HepG2 (cell line): ENCODE measurements around the gene MYL12B.

ENCODE experiments used
- CBX1 ChIP-seq: IDR thresholded peaks from one replicate; pipeline ENCODE4 v1.6.1; 2016; ENCODE audit warnings: antibody characterized with exemption, low read depth
- CEBPB ChIP-seq: IDR thresholded peaks from 2 replicates; pipeline ENCODE4 v1.6.1; 2011; ENCODE audit warnings: low read depth, low read length, improper control_type of control experiment, borderline replicate concordance
- CTCF ChIP-seq: sonication (generic); formaldehyde crosslinking; IDR thresholded peaks from 2 replicates; pipeline ENCODE4 v1.5.0; 2020; ENCODE audit warnings: mild to moderate bottlenecking, missing genetic modification reagents, moderate library complexity
- GATA4 ChIP-seq: sonication (generic); IDR thresholded peaks from 2 replicates; pipeline ENCODE4 v1.6.1; 2016; ENCODE audit warnings: antibody characterized with exemption, low read depth, borderline replicate concordance
- HOMEZ ChIP-seq: IDR thresholded peaks from 2 replicates; pipeline ENCODE4 v1.6.1; 2016; ENCODE audit warnings: low read depth
- JUNB ChIP-seq: sonication (generic); formaldehyde crosslinking; IDR thresholded peaks from 2 replicates; pipeline ENCODE4 v1.8.0; 2022; ENCODE audit warnings: missing genetic modification reagents, mild to moderate bottlenecking, borderline replicate concordance
- POLR2A ChIP-seq, 2 experiments: IDR thresholded peaks; 2 replicates each; pipeline ENCODE4 v1.6.1; 2011; ENCODE audit warnings: low read depth in 2 of 2, low read length in 2 of 2, mild to moderate bottlenecking in 1 of 2, moderate library complexity in 1 of 2; ENCODE audit not compliant: insufficient read depth in 1 of 2
- ZNF12 ChIP-seq: sonication (generic); formaldehyde crosslinking; IDR thresholded peaks from 2 replicates; pipeline ENCODE4 v1.5.0; 2020; ENCODE audit warnings: missing genetic modification reagents
- ZNF138 ChIP-seq: sonication (generic); formaldehyde crosslinking; IDR thresholded peaks from 2 replicates; pipeline ENCODE4 v1.5.0; 2020; ENCODE audit warnings: mild to moderate bottlenecking, low read depth, missing genetic modification reagents
- ZNF550 ChIP-seq: sonication (generic); formaldehyde crosslinking; IDR thresholded peaks from 2 replicates; pipeline ENCODE4 v1.4.0; 2020; ENCODE audit warnings: mild to moderate bottlenecking, missing genetic modification reagents, borderline replicate concordance

DNA sequence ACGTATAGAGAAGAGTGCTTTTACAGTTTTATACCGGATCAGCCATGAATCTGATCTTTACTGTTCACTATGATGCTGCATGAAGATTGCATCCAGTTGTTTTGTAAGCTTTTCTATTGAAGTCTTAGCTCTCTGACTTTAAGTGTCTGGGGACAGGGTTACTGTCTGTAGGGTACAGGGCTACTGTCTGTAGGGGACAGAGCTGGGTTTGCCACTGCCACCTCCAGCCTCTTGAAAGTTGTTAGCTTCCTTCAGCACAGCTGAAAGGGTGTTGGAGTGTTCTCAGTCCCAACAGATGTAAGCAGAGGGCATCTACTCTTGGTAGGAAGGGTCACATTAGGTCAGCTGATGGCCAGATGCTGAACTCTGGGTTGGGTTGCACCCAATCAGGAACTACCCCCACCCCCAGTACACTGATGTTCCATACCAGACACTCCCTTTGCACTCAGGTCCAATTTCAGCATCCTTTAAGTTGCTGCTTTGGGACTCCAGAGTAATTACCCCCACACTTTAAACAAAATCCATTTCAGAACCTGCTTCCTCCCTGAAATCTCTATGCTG, 58.0 kb downstream of the MYL12B start:
- TF ChIP-seq GATA4, result no peak
- no peak for TF ChIP-seq ZNF138
- TF ChIP-seq ZNF12 (CRISPR knock-in tag), result no peak
- no peak for TF ChIP-seq ZNF550 (CRISPR knock-in tag)
- TF ChIP-seq CEBPB, result no peak
- no peak for TF ChIP-seq CBX1
- no peak for TF ChIP-seq JUNB (CRISPR knock-in tag)
- TF ChIP-seq POLR2A (IDR thresholded peaks at IDR 0.05; ENCODE audit: insufficient read depth in 1 of 2, low read depth in 2 of 2, low read length in 2 of 2), result no peak
- TF ChIP-seq CTCF (CRISPR knock-in tag), result no peak
- no peak for TF ChIP-seq HOMEZ (CRISPR knock-in tag)
